Nephron progenitor cell (in vitro differentiated cells): ENCODE results near the gene AKR1A1.

Source experiments
- DNase-seq: peaks from one replicate; pipeline ENCODE4 v3.0.0; 2021
- H3K27ac Mint-ChIP-seq: 2 replicates; pipeline ENCODE4 v1.8.0; 2021; ENCODE audit warnings: mild to moderate bottlenecking, moderate library complexity, mixed read lengths
- H3K27me3 Mint-ChIP-seq: 2 replicates; pipeline ENCODE4 v1.8.0; 2021; ENCODE audit warnings: mild to moderate bottlenecking, low read depth, mixed read lengths; ENCODE audit not compliant: poor library complexity
- H3K36me3 Mint-ChIP-seq: 2 replicates; pipeline ENCODE4 v1.8.0; 2021; ENCODE audit warnings: low read depth, mixed read lengths
- H3K4me1 Mint-ChIP-seq: 2 replicates; pipeline ENCODE4 v1.8.0; 2021; ENCODE audit warnings: mixed read lengths
- H3K4me3 Mint-ChIP-seq: 2 replicates; pipeline ENCODE4 v1.8.0; 2021; ENCODE audit warnings: mild to moderate bottlenecking, moderate library complexity, mixed read lengths
- H3K9me3 Mint-ChIP-seq: 2 replicates; pipeline ENCODE4 v1.8.0; 2021; ENCODE audit warnings: mild to moderate bottlenecking, moderate library complexity, mixed read lengths
- CTCF ChIP-seq: fragments of 200-600 bp; sonication (generic); IDR thresholded peaks from 2 replicates; pipeline ENCODE4 v1.5.0; 2021; ENCODE audit warnings: antibody characterized with exemption

Gene AKR1A1

GRCh38 chr1:45550401-45551351 lies at the start of gene AKR1A1:
TSS of gene AKR1A1 (plus strand) at chr1:45550826. CDS start at chr1:45561795, 10,969 bp downstream.
- peak within 1 kb of the TSS; percentile 98 for H3K4me3 Mint-ChIP-seq
- peaks cover 24% of the 10 kb centered on the region for H3K4me1 Mint-ChIP-seq
- peak within 1 kb of the TSS; percentile 97 for H3K27ac Mint-ChIP-seq
- peaks cover 12% of the 10 kb centered on the region for H3K27me3 Mint-ChIP-seq
- TF ChIP-seq CTCF = no peak
- H3K36me3 Mint-ChIP-seq = peaks cover 12% of the 10 kb centered on the region
- H3K9me3 Mint-ChIP-seq = no peaks in the 10 kb centered on the region
- DNase-seq = peak; percentile 79

- Mint-ChIP-seq H3K9me3 (peaks cover 9% of the 10 kb centered on the region), H3K36me3 (peaks cover 2% of the 10 kb centered on the region), H3K4me1 (peaks cover 36% of the 10 kb centered on the region), H3K27me3 (peaks cover 8% of the 10 kb centered on the region), H3K27ac (no peak overlapping the region), H3K4me3 (peak overlapping the region; percentile 41)
- DNase-seq = no peak
- TF ChIP-seq CTCF = no peak
These were observed 49.1 kb upstream of the AKR1A1 start for GRCh38 chr1:45501505-45501859.

GRCh38 chr1:45503462-45504360 lies 46.9 kb upstream of the AKR1A1 start:
- TF ChIP-seq CTCF = no peak
- no peaks in the 10 kb centered on the region for H3K9me3 Mint-ChIP-seq

GRCh38 chr1:45507195-45507594 lies 43.4 kb upstream of the AKR1A1 start:
- H3K4me1 Mint-ChIP-seq = peaks cover under 1% of the 10 kb centered on the region
- no peak for TF ChIP-seq CTCF
- H3K27me3 Mint-ChIP-seq = no peaks in the 10 kb centered on the region
- H3K36me3 Mint-ChIP-seq = peaks cover 37% of the 10 kb centered on the region
- H3K9me3 Mint-ChIP-seq = no peaks in the 10 kb centered on the region
- H3K27ac Mint-ChIP-seq = no peak overlapping the region
- no peak for DNase-seq
- no peak overlapping the region for H3K4me3 Mint-ChIP-seq

More at GRCh38 chr1:45503462-45504360, 46.9 kb upstream of the AKR1A1 start:
- Mint-ChIP-seq H3K4me1 (peaks cover 34% of the 10 kb centered on the region), H3K27me3 (peaks cover 8% of the 10 kb centered on the region), H3K27ac (no peak overlapping the region), H3K36me3 (peaks cover 11% of the 10 kb centered on the region), H3K4me3 (no peak overlapping the region)
- no peak for DNase-seq

- Mint-ChIP-seq H3K27me3 (no peaks in the 10 kb centered on the region), H3K4me1 (no peaks in the 10 kb centered on the region), H3K27ac (peak overlapping the region; percentile 64), H3K9me3 (no peaks in the 10 kb centered on the region), H3K36me3 (peaks cover 41% of the 10 kb centered on the region), H3K4me3 (no peak overlapping the region)
- no peak for DNase-seq
- no peak for TF ChIP-seq CTCF
These were observed 42.7 kb upstream of the AKR1A1 start for GRCh38 chr1:45507893-45508292.
